ENCODE results near the gene NEMP2.

The NEMP2 gene

DNA sequence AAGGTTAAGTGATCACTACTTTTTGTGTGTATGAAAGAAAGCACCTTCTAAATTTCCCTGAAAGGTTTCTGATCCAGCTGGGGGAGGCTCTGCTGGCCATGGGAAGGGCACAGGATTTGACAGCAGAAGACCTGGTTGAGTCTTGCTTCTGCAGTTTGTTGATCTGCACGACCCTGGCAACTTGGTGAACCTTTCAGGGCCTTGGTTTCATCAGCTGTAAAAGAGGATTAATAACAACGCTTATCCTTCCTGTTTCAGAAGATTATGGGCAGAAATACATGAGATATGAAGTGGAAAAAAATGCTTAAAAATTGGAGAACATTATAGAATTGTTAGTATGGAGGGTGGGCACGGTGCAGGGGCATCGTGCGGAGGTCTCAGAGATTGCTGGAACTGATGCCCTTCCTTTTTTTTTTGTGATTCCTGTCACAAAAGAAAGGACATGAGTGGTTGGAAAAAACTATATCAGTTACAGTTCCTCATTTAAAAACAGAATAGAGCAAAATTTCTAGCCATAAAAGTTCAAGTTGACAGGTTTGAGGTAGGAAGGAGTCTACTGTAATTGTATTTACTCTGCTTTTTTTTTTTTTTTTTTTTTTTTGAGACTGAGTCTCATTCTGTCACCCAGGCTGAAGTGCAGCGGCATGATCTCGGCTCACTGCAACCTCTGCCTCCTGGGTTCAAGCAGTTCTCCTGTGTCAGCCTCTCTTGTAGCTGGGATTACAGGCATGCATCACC is 79.0 kb downstream of the NEMP2 start:
- no peak for DNase-seq

DNA sequence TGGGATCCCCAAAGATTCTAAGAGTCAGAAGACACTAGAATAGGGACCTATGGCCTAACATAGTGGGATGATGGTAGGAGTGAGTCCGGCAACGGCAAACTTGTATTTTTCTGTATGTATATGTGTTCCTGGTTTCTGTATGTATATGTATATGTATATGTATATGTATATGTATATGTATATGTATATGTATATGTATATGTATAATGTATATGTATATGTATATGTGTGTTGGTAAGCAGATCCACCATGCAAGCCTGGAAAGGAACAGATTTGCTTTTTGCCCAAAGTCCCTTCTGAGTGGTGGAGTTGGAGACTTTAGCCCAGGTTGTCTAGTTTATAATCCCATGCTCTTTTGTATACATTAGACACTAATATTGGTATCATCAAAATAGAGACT is 79.7 kb downstream of the NEMP2 start:
- no peak for DNase-seq
